Measurements from ENCODE around the gene GYPC.
"Not testable (repeated sequence)": the region's sequence is repeated elsewhere in the genome, so short reads cannot be mapped to it uniquely, and the experiment has no call there.

The GYPC gene

DNA sequence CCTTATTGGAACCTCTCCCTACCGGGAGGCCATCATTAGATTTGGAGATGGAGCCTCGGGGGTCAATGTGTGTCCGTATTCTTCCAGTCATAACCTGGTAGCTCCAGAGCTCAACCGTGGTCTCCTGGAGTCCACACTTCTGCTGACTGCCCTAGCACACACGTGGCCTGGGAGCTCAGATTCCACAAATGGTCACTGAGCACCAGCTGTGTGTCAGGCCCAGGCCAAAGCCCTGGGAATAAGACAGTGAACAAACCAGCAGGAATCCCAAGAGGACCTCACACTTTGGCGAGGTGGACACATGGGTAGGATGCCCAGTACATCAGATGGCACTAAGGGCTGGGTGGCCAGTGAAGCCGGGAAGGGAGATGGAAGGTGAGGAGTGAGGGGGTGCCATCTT is 15.5 kb downstream of the GYPC start:
- no peak for DNase-seq (ENCODE audit: low read depth)

DNA sequence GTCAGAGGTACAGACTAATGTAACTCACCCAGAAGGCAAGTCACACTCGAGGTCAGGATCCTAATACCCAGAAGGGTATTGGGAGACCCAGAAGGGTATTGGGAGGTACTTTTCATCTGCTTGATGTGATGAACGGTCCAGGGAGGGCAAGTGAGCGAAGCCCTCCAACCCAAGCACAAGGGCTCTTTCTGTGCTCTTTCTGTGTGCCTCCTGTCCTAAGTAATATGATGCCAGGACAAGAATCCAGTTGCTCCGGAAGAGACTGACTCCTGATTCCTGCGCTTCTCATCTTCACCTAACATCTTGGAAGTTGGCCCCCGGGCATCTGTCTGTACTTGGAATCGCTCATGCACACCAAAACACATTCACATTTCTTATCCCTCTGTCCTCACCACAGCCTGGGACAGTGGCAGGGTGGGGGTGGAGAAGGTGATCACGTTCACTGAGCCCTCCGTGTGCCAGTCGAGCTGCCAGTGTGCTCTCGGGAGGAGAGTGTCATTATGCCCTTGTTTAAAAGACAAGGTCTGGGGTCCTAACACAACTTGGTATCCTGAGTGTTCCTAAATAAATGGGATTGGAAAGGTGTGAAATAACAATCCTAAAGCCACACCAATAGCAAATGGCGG is 17.1 kb downstream of the GYPC start:
- no peak for DNase-seq (ENCODE audit: low read depth)

DNA sequence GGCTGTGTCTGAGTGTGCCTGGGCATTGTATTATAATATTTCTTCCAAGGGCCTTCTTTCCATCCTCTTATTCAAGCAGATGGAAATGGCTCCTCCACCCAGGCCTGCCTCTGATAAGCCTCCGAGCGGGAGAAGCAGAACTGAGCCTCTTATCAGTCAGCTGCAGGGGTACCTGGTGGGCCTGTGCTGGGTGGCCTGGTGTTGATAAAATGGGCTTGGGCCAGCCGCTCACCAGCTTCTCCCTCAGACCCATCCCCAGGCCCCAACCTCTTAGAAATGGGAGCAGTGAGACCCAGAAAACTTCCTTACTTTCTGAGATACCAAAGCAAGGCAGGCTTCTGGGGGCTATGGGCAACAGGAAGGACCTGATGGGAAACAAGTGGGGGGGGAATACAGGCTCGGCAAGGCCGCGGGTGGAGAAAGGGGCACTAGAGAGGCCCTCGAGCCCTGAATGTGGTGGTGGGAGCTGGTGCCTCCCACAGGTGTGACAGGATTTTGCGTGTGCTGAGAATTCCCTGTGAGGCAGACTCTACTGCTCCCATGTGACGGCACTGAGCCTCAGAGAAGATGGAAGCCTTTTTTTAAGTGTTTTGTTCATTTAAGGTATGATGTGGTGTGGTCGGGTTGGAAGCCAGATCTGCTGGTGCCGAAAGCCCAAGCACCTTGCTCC is 18.3 kb downstream of the GYPC start:
- DNase-seq (ENCODE audit: low read depth), result no peak

DNA sequence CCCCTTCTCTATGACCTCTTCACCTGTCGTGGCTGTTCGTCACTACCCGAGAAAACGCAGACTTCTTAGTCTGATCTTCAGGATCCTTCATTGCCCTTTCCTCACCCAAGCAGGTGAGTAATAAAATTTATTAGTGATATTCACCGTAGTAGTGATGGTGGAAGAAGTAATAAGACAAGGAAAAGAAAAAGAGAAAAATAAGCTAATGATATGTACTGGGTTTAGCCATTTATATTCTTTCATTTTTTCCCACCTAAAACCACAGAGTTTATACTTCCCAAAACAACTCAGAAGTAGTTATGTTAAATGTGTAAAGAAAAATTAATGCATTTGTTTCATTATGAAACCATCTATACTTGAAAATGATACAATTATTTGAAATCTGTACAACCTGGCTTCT is 19.7 kb downstream of the GYPC start:
- no peak for DNase-seq (ENCODE audit: low read depth)

DNA sequence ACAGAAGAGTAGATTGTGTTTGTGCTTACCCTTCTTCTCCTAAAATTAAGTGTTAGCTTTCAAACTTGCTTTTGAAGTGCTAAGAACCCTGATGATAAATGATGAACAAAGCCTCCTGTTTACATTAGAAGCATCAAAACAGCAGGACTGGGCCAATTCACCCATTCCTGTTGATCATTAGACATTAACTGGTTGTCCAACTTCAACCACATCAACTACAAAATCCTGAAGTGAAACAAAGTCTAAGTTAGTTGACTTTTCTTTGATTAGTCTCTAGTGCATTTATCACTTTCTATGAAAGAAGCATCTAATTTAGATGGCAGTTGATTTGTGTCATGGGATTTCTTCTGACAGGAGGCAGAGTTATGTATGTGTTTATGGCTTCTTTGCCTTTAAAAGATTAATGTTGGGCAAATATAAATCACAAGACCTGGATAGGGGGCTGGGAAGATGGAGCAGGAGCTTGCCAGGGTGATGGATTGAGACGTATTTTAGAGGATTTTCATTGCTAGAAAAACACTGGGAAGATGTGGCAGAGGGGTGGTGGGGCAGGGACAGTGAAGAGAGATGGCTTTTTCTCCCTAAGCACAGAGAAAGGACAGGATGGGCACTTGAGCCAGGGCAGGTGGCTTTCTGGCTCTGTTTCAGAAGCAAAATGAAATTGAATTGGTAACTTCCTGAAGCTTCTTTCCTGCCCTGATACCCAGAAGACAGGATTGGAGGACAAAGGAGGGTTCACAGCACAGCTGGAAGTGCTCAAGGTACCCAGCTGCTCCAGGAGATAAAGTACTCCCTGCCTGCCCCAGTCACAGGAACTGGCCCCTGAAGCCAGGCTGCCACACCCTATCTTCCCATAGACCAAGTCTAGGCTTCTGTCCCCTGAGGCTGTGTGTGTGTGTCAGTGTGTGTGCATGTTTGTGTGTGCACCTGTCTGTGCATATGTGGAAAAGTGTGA is 20.5 kb downstream of the GYPC start:
- DNase-seq (ENCODE audit: low read depth), result no peak

DNA sequence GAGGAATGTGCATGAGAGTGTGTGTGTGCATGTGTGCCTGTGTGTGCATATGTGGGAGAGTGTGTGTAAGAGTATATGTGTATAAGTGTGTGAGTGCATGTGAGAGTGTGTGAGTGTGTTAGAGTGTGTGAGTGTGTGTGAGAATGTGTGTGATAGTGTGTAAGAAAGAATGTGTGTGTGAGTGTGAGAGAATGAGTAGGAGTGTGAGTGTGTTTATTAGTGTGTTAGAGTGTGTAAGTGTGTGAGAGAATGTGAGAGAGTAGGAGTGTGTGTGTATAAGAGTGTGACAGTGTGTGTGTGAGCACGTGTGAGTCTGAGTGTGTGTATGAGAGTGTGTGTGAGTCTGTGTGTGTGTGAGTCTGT is 21.2 kb downstream of the GYPC start:
- no peak for DNase-seq (ENCODE audit: low read depth)

DNA sequence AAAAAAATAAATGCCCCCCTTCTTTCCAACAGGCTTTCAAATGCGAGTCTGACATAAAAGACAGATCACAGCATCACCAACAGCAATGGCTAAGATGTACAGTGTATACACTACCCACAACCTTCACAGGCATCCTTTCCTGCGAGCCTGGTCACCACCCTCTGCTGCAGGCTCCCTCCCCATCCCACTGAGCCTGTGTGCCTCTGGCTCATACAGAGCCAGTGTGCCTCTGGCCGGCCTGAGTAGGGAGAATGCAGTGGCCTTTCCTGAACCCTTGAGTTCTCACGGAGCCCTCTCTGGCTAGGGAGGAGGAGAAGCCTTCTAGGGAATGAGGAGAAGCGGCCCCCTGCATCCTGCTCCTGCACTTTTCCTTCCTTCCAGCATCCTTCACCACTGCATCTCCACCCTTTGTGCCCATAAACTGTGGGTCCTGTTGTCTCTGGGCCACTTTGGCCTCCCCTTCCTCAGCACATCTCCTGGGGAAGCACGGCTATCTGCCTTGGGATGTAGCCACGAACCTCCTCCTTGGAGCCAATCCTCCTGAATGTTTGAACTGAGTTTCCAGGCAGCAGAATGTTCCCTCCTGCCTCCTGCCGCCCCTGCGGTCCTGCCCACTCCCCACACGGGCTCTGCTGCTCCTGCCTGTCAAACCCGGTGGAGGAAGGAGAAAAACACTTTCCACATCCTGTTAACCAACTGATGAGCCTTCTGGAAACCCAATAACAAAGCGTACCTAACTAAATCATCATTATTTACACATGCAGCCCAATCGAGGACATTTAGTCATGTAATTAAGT is 22.5 kb downstream of the GYPC start:
- DNase-seq (ENCODE audit: low read depth), result no peak

DNA sequence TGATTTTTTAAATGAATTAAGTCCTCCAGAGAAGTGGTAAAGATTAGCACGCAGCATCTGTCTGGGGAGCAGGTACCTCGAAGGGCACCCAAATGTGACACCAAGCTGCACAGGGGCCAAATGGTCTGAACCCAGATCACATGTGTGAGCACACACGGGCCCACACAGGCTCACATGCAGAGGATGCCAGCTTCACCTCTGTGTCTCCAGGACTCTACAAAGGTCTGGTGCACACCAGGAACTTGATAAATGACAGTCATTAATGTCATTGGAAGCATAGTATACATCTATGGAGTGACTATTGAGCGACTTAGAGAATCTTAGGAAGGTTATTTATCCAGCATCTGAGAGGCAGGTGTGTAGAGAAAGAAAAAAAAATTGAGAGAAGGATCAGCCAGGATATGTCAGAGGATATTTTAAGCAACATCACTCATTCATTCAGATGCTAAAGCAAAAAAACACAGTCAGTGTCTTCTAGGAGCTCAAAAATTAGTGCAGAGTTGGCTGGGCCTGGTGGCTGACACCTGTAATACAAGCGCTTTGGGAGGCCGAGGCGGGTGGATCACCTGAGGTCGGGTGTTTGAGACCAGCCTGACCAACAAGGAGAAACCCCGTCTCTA is 23.2 kb downstream of the GYPC start:
- no peak for DNase-seq (ENCODE audit: low read depth)

DNA sequence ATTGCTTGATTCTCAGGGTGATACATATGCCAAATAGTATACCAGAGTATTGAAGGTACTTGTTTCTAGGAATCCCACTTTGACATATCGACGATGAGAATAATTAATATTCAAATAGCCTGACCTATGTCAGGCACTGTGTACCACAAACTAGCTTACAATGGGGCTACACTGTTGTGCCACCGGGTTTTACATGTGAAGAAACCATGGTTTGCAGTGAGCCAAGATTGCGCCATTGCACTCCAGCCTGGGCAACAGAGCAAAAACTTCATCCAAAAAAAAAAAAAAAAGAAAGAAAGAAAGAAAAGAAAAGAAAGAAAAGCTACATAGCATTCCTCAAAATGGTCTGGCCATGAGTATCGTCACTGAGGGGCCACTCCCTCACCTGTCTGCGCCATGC is 25.5 kb downstream of the GYPC start:
- DNase-seq (ENCODE audit: low read depth), result no peak

DNA sequence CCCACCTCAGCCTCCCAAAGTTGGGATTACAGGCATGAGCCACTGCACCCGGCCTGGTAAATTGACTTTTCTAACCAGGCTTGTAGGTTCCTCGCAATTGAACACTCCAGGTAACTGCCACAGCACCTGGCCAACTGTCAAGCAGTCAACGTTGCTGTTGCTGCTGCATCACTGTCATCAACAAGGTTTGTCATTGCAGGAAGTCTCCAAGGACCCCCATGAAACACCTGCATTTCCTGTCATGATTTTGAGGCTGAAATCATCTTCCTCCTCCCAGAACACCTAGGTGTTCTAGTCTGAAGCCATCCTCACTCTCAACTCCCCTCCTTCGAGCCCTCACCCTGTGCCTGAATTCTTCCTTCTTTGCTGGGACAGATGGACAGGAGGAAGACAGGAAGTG is 29.7 kb downstream of the GYPC start:
- no peak for DNase-seq (ENCODE audit: low read depth)

DNA sequence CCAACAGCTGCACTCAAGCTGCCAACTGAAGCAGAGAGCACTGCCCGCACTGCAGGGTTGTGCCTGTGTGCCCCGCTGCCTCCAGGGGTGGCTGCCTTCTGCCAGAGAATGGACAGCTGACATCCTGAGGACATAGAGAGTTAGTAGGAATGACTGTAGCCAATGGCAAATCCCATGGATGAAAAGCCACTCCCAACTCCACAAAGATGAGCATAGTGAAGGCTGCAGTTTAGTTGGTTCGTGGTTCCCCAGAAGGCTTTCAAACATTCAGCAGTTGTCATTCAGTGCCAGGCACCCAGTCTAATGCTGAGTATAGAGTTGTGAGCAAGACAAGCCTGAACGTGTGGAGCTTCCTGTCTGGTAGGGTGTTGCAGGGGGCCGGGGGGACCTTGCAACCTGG is 30.3 kb downstream of the GYPC start:
- DNase-seq (ENCODE audit: low read depth), result no peak

DNA sequence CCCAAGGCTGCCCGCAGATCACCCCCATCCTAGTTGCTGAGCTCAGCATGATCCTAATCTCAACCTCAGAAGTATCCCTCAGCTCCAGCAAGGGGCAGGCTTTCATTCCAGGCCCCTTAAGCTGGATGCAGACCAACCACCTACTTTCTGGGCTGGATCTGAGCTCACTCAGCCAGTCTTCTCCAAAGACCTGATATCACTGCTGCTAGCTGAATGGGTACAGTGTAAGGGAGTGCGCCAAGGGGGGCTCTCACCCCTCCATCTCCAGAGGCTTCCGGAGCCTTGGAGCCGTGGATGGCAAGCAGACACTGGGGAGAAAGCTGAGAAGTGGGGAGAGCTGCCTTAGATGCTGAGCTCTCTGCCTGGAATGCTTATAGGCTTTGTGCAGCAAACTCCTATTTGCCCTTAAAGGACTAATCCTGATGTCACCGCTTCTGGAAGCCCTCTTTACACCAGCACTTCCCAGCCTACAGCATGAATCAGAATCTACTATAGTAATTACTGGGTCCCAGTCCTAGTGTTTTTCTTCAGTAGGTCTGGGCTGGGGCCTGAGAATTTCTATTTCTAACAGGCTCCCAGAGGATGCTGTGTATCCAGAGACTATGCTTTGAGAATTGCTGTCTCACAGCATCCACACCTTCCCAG is 31.0 kb downstream of the GYPC start:
- DNase-seq (ENCODE audit: low read depth), result no peak

DNA sequence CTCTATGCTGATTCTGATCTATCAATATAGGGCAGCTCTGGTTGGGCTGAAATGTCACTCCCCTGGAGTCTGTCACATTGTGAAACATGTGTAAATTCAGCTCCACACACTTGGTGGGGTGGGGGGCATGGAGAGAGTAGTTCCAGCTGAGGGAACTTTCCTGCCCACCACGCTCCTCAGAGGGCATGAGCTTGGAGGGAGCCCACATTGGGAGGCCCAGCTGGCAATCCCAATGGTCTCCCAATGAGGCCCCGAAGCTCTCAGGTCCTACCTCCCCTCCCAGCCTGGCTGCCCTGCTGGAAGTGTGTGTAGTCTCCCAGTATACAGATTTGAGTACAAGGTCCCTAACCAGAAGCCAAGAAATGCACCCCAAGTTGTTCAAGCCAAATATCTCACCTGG is 31.5 kb downstream of the GYPC start:
- DNase-seq (ENCODE audit: low read depth), result no peak

DNA sequence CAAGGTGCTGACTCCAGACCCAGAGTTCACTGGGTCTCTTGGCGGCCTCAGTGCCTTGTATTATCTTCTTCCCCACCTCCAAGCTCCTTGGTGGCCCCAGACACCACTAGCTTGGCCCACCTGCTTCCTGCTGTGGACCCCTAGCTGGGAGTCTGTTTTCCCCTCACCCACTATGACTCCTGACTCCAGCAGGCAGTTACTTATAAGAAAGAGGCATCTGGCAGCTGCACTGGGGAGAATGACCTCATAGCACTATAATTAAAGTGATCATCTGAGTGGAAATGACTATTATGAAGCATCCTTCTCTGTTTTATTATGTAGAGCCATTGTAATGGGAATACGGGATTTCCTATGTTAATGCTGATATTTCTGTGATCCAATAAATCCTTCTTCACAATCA is 32.6 kb downstream of the GYPC start:
- DNase-seq (ENCODE audit: low read depth), result not testable (repeated sequence)

DNA sequence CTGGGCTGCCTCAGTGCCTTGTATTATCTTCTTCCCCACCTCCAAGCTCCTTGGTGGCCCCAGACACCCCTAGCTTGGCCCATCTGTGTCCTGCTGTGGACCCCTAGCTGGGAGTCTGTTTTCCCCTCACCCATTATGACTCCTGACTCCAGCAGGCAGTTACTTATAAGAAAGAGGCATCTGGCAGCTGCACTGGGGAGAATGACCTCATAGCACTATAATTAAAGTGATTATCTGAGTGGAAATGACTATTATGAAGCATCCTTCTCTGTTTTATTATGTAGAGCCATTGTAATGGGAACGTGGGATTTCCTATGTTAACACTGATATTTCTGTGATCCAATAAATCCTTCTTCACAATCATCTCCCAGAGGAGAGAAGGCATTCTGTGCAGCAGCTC is 36.3 kb downstream of the GYPC start:
- not testable (repeated sequence) for DNase-seq (ENCODE audit: low read depth)

DNA sequence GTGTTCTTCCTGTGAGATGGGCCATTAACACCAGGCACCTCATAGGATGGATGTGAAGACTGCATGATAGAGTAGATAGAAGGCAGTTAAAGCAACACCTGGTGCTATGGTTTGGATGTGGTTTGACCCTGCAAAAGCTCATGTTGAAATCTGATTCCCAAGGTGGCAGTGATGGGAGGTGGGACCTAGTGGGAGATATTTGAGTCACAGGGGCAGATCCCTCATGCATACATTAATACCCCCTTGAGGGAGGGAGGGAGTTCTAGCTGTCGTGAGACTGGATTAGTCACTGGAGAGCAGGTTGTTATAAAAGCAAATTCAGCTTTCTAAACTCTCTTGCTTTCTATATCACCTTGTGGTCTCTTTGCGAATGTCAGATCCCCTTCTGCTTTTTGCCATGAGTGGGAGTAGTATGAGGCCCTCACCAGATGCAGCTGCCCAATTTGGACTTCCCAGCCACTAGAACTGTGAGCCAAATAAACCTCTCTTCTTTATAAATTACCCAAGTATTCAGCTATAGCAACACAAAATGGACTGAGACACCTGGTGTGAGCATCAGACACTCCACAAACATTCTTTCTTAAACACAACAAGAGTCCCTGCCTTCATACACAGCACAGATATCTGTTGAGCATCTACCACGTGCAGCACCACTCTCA is 37.1 kb downstream of the GYPC start:
- not testable (repeated sequence) for DNase-seq (ENCODE audit: low read depth)

DNA sequence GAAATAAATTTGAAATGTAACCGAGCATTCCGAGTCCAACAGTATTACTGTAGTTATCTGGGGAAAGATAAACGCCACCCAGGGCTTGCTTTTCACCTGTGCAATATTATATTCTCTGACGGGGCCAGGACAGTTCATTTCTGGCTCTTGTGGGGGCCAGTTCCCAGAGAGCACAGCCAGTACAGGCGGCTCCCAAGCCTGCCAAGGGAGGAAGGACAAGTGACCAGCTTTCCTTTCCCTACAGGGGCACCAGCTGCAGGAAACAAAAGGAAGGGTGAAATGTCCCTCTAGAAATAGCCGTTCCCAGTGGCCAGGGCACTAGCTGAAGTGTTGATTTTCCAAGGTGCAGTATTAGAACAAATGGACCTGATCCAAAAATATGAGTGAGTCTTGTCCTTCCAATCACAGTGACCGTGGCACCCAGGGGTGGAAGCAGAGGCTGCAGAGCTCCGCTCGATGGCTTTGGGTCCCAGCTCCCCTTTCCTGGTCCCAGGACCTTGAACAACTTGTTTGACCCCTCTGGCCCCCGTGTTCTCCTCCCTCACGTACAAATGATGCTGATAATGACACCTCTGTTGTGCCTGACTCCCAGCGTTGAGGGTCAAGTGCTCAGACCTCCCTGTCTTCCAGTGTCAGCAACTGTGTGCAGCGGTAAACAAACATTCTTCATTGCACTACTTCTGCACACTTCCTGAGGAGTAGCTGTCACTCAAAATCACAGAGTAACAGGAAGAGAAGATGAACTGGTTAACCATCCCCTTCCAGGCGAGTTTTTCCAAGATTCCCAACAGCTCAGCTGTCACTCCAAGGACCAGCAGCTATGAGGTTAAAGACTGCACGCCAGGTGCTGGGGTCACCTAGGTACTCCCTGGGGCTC is 40.9 kb downstream of the GYPC start:
- no peak for DNase-seq (ENCODE audit: low read depth)

DNA sequence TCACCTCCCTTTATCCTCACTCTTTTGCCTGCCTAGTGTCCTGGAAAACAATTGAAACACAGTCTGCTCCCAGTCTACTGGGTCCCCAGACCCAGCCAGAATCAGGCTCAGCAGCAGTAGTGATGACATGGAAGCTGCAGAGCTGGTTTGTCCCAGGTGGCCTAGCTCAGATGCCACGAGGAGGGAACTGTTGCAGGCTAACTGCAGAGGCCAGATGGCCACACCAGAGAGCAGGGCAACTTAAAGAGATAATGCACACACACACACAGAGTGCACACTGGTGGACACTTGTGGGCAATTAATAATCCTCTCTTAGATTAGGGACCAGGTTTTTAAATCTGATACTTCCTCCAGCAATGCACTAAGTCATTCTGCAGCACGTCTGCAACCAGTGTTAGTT is 42.4 kb downstream of the GYPC start:
- no peak for DNase-seq (ENCODE audit: low read depth)

DNA sequence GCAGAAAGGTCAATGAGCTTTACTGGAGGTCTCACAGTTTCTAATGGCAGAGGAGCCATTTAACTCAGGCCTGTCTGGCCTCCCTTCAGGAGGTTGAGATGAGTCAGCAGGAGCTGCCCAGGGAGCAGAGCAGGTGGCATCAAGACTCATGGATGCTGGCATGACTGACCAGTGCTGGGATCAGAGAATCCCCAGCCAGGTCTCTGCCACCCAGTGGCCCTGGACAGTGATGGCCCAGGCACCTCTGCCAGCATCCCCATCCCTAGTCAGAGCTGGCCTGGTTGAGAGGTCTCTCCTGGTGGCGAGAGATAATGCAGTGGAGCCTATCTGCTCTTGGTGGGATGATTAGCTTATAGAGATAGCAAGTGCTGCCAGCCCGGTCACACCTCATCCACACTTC is 43.1 kb downstream of the GYPC start:
- DNase-seq (ENCODE audit: low read depth), result no peak

All from non-pigmented ciliary epithelial cell (primary cell).